Naive thymus-derived CD8-positive, alpha-beta T cell (primary cell): Measurements from ENCODE around the gene ACR. TPM values are rescaled to one million over a fixed set of nuclear protein-coding genes. Genes with fewer than 3 reads are reported as not detected.
A peak's percentile ranks its signal among the peaks of the same experiment; 100 is the strongest.

Experiments used
- ATAC-seq, 2 donors: fragments of 150-1000 bp; cut with Tn5 transposase in 1 of 2; sonication (Bioruptor Pico), chemical (Tn5 transposase) in 1 of 2; 1 replicate in 1 of 2; 2 replicates in 1 of 2; pipeline ENCODE4 v1.10.0; 2021; ENCODE audit warnings: mild to moderate bottlenecking in 2 of 2, moderate library complexity in 2 of 2
- POLR2A ChIA-PET: fragments of 350-600 bp; sonication (Branson Sonifier 250); formaldehyde crosslinking; loops from one replicate; lab custom pipeline; 2021; ENCODE audit warnings: antibody characterized with exemption; lab: Charles Lee
- DNase-seq, 10 donors: peaks; one replicate each; pipeline versions ENCODE4 v3.0.0 to v3.0.0-alpha.2; 2020 to 2022
- H3K27ac Mint-ChIP-seq, 10 donors: one replicate each; pipeline ENCODE4 v1.8.0; 2020 to 2022; ENCODE audit warnings: mild to moderate bottlenecking in 10 of 10, mixed read lengths in 10 of 10, moderate library complexity in 4 of 10, inconsistent platforms in 1 of 10
- H3K27me3 Mint-ChIP-seq, 5 donors: one replicate each; pipeline ENCODE4 v1.8.0; 2021 to 2022; ENCODE audit warnings: mixed read lengths in 5 of 5
- H3K36me3 Mint-ChIP-seq, 3 donors: one replicate each; pipeline ENCODE4 v1.8.0; 2020 to 2022; ENCODE audit warnings: mixed read lengths in 3 of 3, mild to moderate bottlenecking in 2 of 3, inconsistent platforms in 1 of 3
- H3K4me1 Mint-ChIP-seq, 4 donors: one replicate each; pipeline ENCODE4 v1.8.0; 2021 to 2022; ENCODE audit warnings: mixed read lengths in 4 of 4
- H3K4me3 Mint-ChIP-seq, 10 donors: one replicate each; pipeline ENCODE4 v1.8.0; 2020 to 2022; ENCODE audit warnings: mild to moderate bottlenecking in 10 of 10, mixed read lengths in 10 of 10, moderate library complexity in 6 of 10, inconsistent platforms in 1 of 10
- H3K9me3 Mint-ChIP-seq, 9 donors: one replicate each; pipeline ENCODE4 v1.8.0; 2020 to 2022; ENCODE audit warnings: mixed read lengths in 9 of 9, mild to moderate bottlenecking in 3 of 9, inconsistent platforms in 1 of 9, moderate library complexity in 1 of 9
- polyA plus RNA-seq, 3 donors: library from polyadenylated mRNA; unstranded; fragments of 300-500 nt; fragmentation: Illumina TruSeq; gene quantifications; one replicate each; pipeline ENCODE4 v1.2.3, GENCODE V29; 2021
- total RNA-seq, 8 experiments: library from RNA in 2 of 8; stranded (reverse) in 2 of 8; gene quantifications; one replicate each; pipeline ENCODE4 v1.2.3 and lab custom pipeline; 2021 to 2026

Gene ACR
- total and polyA plus RNA-seq, 5 experiments from 2014 or later, result not detected

GRCh38 chr22:50705219-50705691, 32.7 kb upstream of the ACR start:
- ATAC-seq, result no peak
- H3K27ac Mint-ChIP-seq, result no peak overlapping the region
- DNase-seq, result peak in 1 of 10 donors; percentile 49
- POLR2A ChIA-PET, result no interaction called here
- H3K27me3 Mint-ChIP-seq, result peaks cover 0 to 3% (median 0%) of the 10 kb centered on the region in 5 donors
- H3K36me3 Mint-ChIP-seq, result no peaks in the 10 kb centered on the region
- H3K4me1 Mint-ChIP-seq, result peaks cover 9 to 13% (median 12%) of the 10 kb centered on the region in 4 donors
- H3K9me3 Mint-ChIP-seq, result no peaks in the 10 kb centered on the region
- no peak overlapping the region for H3K4me3 Mint-ChIP-seq

- peak in 1 of 10 donors; percentile 56 for DNase-seq
- H3K36me3 Mint-ChIP-seq, result no peaks in the 10 kb centered on the region
- peaks cover 0 to 3% (median 0%) of the 10 kb centered on the region in 5 donors for H3K27me3 Mint-ChIP-seq
- H3K4me3 Mint-ChIP-seq, result no peak overlapping the region
- peak overlapping the region in 1 of 10 donors; percentile 24 for H3K27ac Mint-ChIP-seq
- POLR2A ChIA-PET, result no interaction called here
- H3K4me1 Mint-ChIP-seq, result peaks cover 9 to 13% (median 12%) of the 10 kb centered on the region in 4 donors
- H3K9me3 Mint-ChIP-seq, result no peaks in the 10 kb centered on the region
- no peak for ATAC-seq
Observed at GRCh38 chr22:50705851-50706351, 32.1 kb upstream of the ACR start.

DNA sequence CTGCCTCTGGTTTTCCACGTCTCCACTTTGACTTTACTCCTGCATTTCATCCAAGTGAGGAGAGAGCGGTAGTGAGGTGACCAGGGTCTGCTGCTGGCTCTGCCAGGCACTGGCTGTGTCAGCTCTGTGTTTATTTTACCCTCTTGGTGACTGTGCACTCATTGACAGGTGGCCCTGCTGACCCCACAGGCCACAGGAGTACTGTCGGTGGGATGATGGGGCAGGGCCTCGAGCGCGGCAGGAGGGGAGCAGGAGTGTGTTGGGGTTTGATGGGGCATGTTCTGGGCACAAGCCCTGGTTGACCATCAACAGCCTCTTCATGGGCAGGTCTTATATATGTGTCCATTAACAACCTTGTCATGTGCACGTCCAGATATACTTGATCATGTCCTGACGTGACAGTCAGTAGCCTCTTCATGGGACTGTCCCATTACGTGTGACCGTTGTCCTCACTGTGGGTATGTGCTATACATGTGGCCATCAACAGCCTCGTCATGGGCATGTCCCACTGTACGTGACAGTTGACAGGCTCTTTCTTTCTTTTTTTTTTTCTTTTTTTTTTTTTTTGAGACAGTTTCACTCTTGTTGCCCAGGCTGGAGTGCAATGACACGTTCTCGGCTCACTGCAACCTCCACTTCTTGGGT, 31.4 kb upstream of the ACR start:
- DNase-seq (peak in 1 of 10 donors; percentile 37), ATAC-seq (no peak)
- Mint-ChIP-seq H3K4me3 (no peak overlapping the region), H3K36me3 (no peaks in the 10 kb centered on the region), H3K27ac (peak overlapping the region in 1 of 10 donors; percentile 24), H3K27me3 (peaks cover 0 to 3% (median 0%) of the 10 kb centered on the region in 5 donors), H3K9me3 (no peaks in the 10 kb centered on the region), H3K4me1 (peaks cover 10 to 13% (median 12%) of the 10 kb centered on the region in 4 donors)
- POLR2A ChIA-PET, result no interaction called here

DNA sequence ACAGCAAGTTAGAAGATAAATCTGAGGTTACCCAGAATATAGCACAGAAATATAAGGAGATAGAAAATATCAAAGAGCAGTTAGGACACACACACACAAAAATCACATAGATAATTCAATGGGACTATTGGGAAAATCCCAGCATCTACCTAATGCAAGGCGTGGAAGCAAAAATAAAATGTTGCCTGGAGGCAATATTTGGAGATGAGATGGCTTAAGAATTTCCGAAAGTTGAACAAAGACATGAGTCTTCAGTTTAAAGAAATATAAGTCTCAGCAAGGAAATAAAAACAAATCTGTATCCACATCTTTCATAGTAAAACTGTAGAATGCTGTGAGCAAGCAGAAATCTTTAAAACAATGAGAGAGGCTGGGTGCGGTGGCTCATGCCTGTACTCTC, 29.5 kb upstream of the ACR start:
- DNase-seq (no peak), ATAC-seq (no peak)
- Mint-ChIP-seq H3K36me3 (no peaks in the 10 kb centered on the region), H3K27me3 (peaks cover 0 to 3% (median 0%) of the 10 kb centered on the region in 5 donors), H3K27ac (peak overlapping the region in 2 of 10 donors; percentile 27 to 58), H3K4me1 (peaks cover 0 to 2% (median 0%) of the 10 kb centered on the region in 4 donors), H3K9me3 (no peaks in the 10 kb centered on the region), H3K4me3 (no peak overlapping the region)
- POLR2A ChIA-PET, result no interaction called here

DNA sequence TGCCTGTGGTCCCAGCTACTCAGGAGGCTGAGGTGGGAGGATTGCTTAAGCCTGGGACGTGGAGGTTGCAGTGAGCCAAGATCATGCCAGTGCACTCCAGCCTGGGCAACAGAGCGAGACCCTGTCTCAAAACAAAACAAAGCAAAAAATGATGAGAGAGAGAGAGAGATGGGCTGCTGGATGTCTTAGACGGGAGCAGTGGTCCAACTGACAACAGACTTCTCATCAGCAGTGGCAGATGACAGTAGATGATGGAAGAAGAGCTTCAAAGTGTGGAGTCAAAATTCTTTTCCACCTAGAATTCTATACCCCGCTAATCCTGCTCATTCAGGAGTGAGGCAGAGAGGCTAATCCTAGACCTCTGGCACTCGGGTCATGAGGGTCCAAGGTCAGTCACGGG, 29.0 kb upstream of the ACR start:
- peaks cover 0 to 3% (median 0%) of the 10 kb centered on the region in 5 donors for H3K27me3 Mint-ChIP-seq
- no peak overlapping the region for H3K4me3 Mint-ChIP-seq
- POLR2A ChIA-PET, result no interaction called here
- H3K9me3 Mint-ChIP-seq, result no peaks in the 10 kb centered on the region
- no peaks in the 10 kb centered on the region for H3K36me3 Mint-ChIP-seq
- H3K27ac Mint-ChIP-seq, result peak overlapping the region in 2 of 10 donors; percentile 27 to 58
- no peak for ATAC-seq
- DNase-seq, result no peak
- peaks cover 0 to 2% (median 0%) of the 10 kb centered on the region in 4 donors for H3K4me1 Mint-ChIP-seq

GRCh38 chr22:50710221-50710620, 27.8 kb upstream of the ACR start:
- ATAC-seq (no peak), DNase-seq (no peak)
- Mint-ChIP-seq H3K4me3 (no peak overlapping the region), H3K36me3 (no peaks in the 10 kb centered on the region), H3K27me3 (peaks cover 0 to 3% (median 0%) of the 10 kb centered on the region in 5 donors), H3K27ac (no peak overlapping the region), H3K9me3 (no peaks in the 10 kb centered on the region), H3K4me1 (peaks cover 0 to 2% (median 0%) of the 10 kb centered on the region in 4 donors)
- POLR2A ChIA-PET, result no interaction called here

DNA sequence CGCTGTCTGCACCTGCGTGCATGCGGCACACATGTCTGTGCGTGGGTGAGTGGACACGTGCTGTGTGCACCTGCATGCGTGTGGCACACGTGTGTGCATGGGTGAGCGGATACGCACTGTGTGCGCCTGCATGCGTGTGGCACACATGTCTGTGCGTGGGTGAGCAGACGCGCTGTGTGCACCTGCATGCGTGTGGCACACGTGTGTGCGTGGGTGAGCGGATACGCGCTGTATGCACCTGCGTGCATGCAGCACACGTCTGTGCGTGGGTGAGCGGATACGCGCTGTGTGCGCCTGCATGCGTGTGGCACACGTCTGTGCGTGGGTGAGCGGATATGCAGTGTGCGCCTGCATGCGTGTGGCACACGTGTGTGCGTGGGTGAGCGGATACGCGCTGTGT, 27.1 kb upstream of the ACR start:
- no peaks in the 10 kb centered on the region for H3K9me3 Mint-ChIP-seq
- ATAC-seq (no peak), DNase-seq (peak in 1 of 10 donors; percentile 11)
- H3K27ac Mint-ChIP-seq, result peak overlapping the region in 2 of 10 donors; percentile 25 to 46
- no peaks in the 10 kb centered on the region for H3K36me3 Mint-ChIP-seq
- H3K27me3 Mint-ChIP-seq, result peaks cover 0 to 3% (median 0%) of the 10 kb centered on the region in 5 donors
- H3K4me3 Mint-ChIP-seq, result no peak overlapping the region
- H3K4me1 Mint-ChIP-seq, result peaks cover 0 to 2% (median 0%) of the 10 kb centered on the region in 4 donors
- POLR2A ChIA-PET, result no interaction called here

DNA sequence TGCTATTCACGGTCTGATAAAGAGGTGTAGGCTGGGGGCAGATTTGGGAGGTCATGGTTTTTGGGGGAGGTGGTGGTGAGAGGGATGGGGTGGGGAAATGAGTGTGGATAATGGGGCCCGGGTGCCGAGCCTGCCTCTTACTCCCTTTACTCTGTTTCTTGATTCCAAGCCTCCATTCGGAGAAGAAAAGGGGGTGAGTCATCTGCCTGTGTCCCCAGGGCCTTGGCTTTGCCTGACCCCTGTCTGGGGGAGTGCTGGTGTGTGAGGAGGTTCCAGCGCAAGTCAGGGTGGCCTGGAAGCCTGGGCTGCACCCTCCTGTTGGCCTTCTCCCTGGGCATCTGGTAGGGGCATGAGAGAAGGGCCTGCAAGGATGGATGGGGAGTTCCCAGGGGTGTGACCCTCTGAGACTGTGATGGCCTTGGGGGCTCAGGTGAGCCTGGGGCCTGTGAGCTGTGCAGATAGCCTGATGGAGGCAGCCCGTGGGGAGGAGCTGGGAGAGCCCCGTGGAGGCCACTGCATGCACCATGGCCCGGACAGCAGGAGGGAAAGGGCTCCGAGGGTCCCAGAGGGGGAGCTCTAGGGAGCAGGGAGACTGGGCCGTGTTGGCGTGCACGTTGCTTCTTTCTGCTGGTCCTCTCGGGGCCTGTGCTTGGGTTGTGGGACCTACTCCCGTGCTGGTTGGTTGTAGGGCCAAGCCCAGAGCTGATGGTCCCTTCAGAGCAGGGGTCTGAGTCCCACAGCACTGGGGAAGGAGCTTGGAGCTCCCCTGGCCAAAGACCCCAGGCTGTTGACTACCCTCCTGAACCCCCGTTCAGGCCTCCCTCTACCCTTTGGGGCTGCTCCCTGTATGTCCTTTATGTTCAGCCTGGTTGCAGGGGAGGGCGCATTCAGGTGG, 26.3 kb upstream of the ACR start:
- peaks cover 0 to 3% (median 0%) of the 10 kb centered on the region in 5 donors for H3K27me3 Mint-ChIP-seq
- ATAC-seq, result no peak
- peaks cover 0 to 3% (median 0%) of the 10 kb centered on the region in 4 donors for H3K4me1 Mint-ChIP-seq
- peak in 1 of 10 donors; percentile 35 for DNase-seq
- no peaks in the 10 kb centered on the region for H3K9me3 Mint-ChIP-seq
- POLR2A ChIA-PET, result no interaction called here
- no peaks in the 10 kb centered on the region for H3K36me3 Mint-ChIP-seq
- H3K4me3 Mint-ChIP-seq, result no peak overlapping the region
- peak overlapping the region in 1 of 10 donors; percentile 16 for H3K27ac Mint-ChIP-seq

DNA sequence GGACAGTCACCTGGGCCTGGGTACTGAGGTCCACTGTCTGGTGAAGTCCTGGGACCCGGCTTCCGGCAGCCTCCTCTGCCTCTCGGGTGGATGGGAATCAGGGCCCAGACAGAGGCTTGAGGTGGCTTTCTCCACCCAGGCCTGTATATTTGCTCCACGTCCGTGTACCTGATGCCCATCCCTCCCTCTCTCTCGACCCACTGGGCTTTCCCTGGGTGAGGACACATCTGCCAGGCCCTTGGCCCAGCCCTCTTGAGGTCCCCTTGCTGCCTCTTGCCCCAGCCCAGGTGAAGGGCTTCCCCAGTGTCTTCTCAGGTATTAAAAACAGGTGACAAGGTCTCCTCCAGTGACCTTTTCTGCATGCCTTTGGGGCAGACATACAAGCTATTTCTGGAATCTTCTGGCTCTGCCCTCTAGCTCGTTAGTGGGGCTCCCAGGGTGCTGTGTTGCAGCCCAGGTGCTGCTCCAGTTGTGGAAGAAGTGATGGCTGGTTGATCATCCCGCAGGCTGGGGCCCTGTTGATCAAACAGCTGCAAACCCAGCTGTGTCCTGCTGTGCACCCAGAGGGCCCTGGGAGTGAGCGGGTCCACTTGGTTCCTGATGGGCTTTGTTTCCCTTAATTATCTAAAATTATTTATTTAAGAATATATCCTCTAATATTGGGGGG, 25.5 kb upstream of the ACR start:
- H3K27me3 Mint-ChIP-seq, result peaks cover 0 to 1% (median 0%) of the 10 kb centered on the region in 5 donors
- H3K4me3 Mint-ChIP-seq, result no peak overlapping the region
- POLR2A ChIA-PET, result no interaction called here
- ATAC-seq, result no peak
- peak overlapping the region in 2 of 10 donors; percentile 51 to 53 for H3K27ac Mint-ChIP-seq
- H3K36me3 Mint-ChIP-seq, result no peaks in the 10 kb centered on the region
- DNase-seq, result peak in 1 of 10 donors; percentile 53
- H3K4me1 Mint-ChIP-seq, result peaks cover 0 to 3% (median 0%) of the 10 kb centered on the region in 4 donors
- no peaks in the 10 kb centered on the region for H3K9me3 Mint-ChIP-seq

DNA sequence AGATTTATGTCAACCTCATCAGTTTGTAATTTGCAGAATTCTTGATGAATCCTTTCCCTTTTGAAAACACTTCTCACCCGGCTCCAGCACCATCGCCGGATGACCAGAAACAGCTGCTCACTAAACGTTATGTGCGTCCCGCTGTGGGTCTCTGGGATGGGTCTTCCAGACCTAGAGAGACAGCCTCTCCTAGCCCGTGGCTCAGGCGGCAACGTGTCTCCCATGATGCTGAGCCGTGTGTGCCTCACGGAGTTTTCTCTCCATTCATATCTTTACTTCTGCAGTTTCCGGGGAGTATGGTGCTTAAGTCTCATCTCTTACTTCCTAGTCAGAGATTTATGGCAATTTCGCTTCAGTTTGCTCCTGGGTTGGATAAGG, 25.0 kb upstream of the ACR start:
- no peaks in the 10 kb centered on the region for H3K9me3 Mint-ChIP-seq
- POLR2A ChIA-PET, result no interaction called here
- ATAC-seq (no peak), DNase-seq (no peak)
- peaks cover 0 to 3% (median 0%) of the 10 kb centered on the region in 4 donors for H3K4me1 Mint-ChIP-seq
- H3K36me3 Mint-ChIP-seq, result no peaks in the 10 kb centered on the region
- no peak overlapping the region for H3K27ac Mint-ChIP-seq
- H3K27me3 Mint-ChIP-seq, result no peaks in the 10 kb centered on the region
- H3K4me3 Mint-ChIP-seq, result no peak overlapping the region

- H3K27ac Mint-ChIP-seq, result peak overlapping the region in 1 of 10 donors; percentile 24
- POLR2A ChIA-PET, result no interaction called here
Observed at GRCh38 chr22:50713571-50714056, 24.4 kb upstream of the ACR start.

DNA sequence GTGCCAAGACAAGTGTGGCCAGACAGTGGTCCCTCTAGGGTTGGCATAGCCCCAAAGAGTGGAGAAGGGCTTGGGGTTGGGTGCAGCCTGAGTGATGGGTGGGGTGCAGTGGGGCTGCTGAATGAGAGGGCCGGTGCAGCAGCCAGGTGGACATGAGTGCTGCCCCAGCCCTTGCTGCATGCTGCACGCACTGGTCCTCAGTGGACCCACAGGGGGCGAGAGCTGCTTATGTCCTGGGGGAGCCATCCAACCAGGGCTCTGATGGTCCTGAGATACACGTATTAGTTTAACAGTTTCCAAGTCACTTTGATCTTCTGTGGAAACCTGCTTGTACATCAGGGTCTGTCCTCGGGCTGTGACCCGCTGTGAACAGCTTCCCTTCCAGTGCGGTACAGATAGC, 23.9 kb upstream of the ACR start:
- POLR2A ChIA-PET, result no interaction called here
- H3K36me3 Mint-ChIP-seq, result no peaks in the 10 kb centered on the region
- H3K4me3 Mint-ChIP-seq, result no peak overlapping the region
- DNase-seq, result peak in 1 of 10 donors; percentile 15
- no peak overlapping the region for H3K27ac Mint-ChIP-seq
- no peaks in the 10 kb centered on the region for H3K9me3 Mint-ChIP-seq
- peaks cover 0 to 3% (median 0%) of the 10 kb centered on the region in 4 donors for H3K4me1 Mint-ChIP-seq
- no peak for ATAC-seq
- H3K27me3 Mint-ChIP-seq, result no peaks in the 10 kb centered on the region

More at GRCh38 chr22:50713571-50714056, 24.4 kb upstream of the ACR start:
- Mint-ChIP-seq H3K4me1 (peaks cover 0 to 3% (median 0%) of the 10 kb centered on the region in 4 donors), H3K9me3 (no peaks in the 10 kb centered on the region), H3K36me3 (no peaks in the 10 kb centered on the region), H3K27me3 (no peaks in the 10 kb centered on the region), H3K4me3 (no peak overlapping the region)
- ATAC-seq (no peak), DNase-seq (peak in 1 of 10 donors; percentile 26)
